Activated B cell treated with CpG ODN at 0.5 μM for 24 hours (primary cell): ENCODE measurements around the gene SNPH. TPM values are rescaled to one million over a fixed set of nuclear protein-coding genes. Genes with fewer than 3 reads are reported as not detected.

ENCODE experiments used
- ATAC-seq: fragments of 200-7000 bp; cut with Tn5 transposase; one replicate; pipeline ENCODE4 v1.10.0; 2021; ENCODE audit warnings: low read depth, mild to moderate bottlenecking, moderate library complexity
- CTCF ChIA-PET: fragments of 350-600 bp; sonication (Branson Sonifier 250); formaldehyde crosslinking; loops from one replicate; lab custom pipeline; 2021; ENCODE audit warnings: antibody characterized with exemption; lab: Charles Lee
- POLR2A ChIA-PET: fragments of 350-600 bp; sonication (Branson Sonifier 250); formaldehyde crosslinking; loops from one replicate; lab custom pipeline; 2021; ENCODE audit warnings: antibody characterized with exemption; lab: Charles Lee
- DNase-seq: peaks from one replicate; pipeline ENCODE4 v3.0.0; 2022
- H3K27ac Mint-ChIP-seq: one replicate; pipeline ENCODE4 v1.8.0; 2020; ENCODE audit warnings: mixed read lengths
- H3K27me3 Mint-ChIP-seq: one replicate; pipeline ENCODE4 v1.8.0; 2021; ENCODE audit warnings: mixed read lengths
- H3K36me3 Mint-ChIP-seq: one replicate; pipeline ENCODE4 v1.8.0; 2021; ENCODE audit warnings: low read depth, mixed read lengths
- H3K4me1 Mint-ChIP-seq: one replicate; pipeline ENCODE4 v1.8.0; 2021; ENCODE audit warnings: mixed read lengths
- H3K4me3 Mint-ChIP-seq: one replicate; pipeline ENCODE4 v1.8.0; 2020; ENCODE audit warnings: mild to moderate bottlenecking, mixed read lengths
- H3K9me3 Mint-ChIP-seq: one replicate; pipeline ENCODE4 v1.8.0; 2020; ENCODE audit warnings: mixed read lengths
- CTCF ChIP-seq: fragments of 200-600 bp; IDR thresholded peaks from one replicate; pipeline ENCODE4 v1.8.0; 2022; ENCODE audit warnings: antibody characterized with exemption, mild to moderate bottlenecking
- intact Hi-C: fragments of 100-400 bp; cut with micrococcal nuclease; formaldehyde crosslinking; loops from one replicate; pipeline ENCODE4 v1.15.1; 2024
- total RNA-seq: library from RNA; stranded (reverse); gene quantifications from 2 replicates; pipeline ENCODE4 v1.2.3, GENCODE V29; 2022

The SNPH gene
- total RNA-seq, 1 donor from 2014 or later = 0.86 TPM

- intact Hi-C loops = no loop called here
- Mint-ChIP-seq H3K27ac (no peak overlapping the region), H3K36me3 (no peaks in the 10 kb centered on the region), H3K4me3 (no peak overlapping the region), H3K27me3 (no peaks in the 10 kb centered on the region), H3K4me1 (no peaks in the 10 kb centered on the region), H3K9me3 (no peaks in the 10 kb centered on the region)
- no peak for ATAC-seq
- POLR2A ChIA-PET = interaction anchor here (0.8 kb wide), 1 partner anchor 324 kb away, joined by 3 read pairs; no protein-coding TSS in a partner anchor
- no peak for TF ChIP-seq CTCF
- no peak for DNase-seq
- CTCF ChIA-PET = interaction anchor here (1.1 kb wide), 1 partner anchor 13 kb away, joined by 3 read pairs; no protein-coding TSS in a partner anchor
Measured at GRCh38 chr20:1298888-1299511, 32.9 kb downstream of the SNPH start.

DNA sequence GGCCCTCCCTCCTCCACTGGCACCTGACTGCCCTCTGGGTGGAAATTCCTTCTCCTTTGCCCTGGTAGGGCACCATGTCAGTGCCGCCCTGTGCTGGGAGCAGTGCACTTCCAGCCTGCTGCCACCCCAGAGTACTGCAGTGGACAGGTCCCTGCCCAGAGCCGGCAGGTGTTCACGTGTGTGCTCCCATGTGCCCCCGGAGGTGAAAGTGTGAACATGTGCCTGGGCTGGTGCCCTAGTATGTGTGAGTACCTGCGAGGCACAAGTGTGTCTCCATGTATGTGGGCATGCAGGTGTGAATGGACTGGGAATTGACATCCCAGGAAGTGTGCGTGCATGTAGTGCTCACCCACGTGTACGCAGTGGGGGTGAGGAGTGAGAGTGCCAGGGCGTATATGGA is 33.4 kb downstream of the SNPH start:
- Mint-ChIP-seq H3K4me3 (no peak overlapping the region), H3K9me3 (no peaks in the 10 kb centered on the region)
- ATAC-seq = no peak

DNA sequence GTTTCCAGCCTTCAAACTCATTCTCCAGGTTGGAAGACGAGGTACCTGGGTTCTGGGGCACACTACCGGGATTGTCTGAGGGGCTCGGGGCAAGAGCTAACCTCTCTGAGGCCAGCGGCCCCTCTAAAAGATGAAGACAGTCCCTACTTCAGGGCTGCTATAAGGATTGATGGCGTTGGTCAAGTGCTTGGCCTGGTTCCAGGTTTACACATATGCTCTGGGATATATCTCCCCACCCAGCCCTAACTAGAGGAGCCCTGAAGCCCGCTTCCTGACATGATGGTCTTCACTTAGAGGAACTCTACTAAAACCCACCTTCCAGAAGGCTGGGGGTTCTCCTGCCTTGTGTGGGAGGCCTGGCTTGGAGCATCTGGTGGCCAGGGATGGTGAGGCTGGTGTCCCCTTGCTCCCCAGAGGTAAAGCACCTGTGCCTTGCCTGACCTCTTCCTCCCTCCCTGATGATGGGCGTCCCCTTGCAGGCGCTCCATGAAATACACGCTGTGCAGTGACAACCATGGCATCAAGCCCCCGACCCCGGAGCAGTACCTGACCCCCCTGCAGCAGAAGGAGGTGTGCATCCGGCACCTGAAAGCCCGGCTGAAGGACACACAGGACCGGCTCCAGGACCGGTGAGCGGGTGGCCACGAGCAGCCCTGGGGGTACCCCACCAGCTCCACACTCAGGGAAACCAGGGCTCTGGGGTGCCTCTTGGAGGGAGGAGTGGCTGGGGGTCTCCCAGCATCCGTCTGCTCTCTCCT is 34.2 kb downstream of the SNPH start:
- Mint-ChIP-seq H3K4me1 (no peaks in the 10 kb centered on the region), H3K4me3 (no peak overlapping the region), H3K9me3 (no peaks in the 10 kb centered on the region), H3K27ac (no peak overlapping the region), H3K36me3 (no peaks in the 10 kb centered on the region), H3K27me3 (no peaks in the 10 kb centered on the region)
- TF ChIP-seq CTCF = no peak
- intact Hi-C loops = no loop called here
- DNase-seq (no peak), ATAC-seq (no peak)
- ChIA-PET POLR2A (no interaction called here), CTCF (interaction anchor here (1.2 kb wide), 1 partner anchor 10 kb away, joined by 3 read pairs; no protein-coding TSS in a partner anchor)

More for the DNA sequence above, 33.4 kb downstream of the SNPH start:
- Mint-ChIP-seq H3K4me1 (no peaks in the 10 kb centered on the region), H3K27ac (no peak overlapping the region), H3K27me3 (no peaks in the 10 kb centered on the region), H3K36me3 (no peaks in the 10 kb centered on the region)
- POLR2A ChIA-PET = no interaction called here
- CTCF ChIA-PET = no interaction called here
- intact Hi-C loops = no loop called here
- DNase-seq = no peak
- TF ChIP-seq CTCF = no peak

- no peak for DNase-seq
- H3K4me3 Mint-ChIP-seq = no peak overlapping the region
- TF ChIP-seq CTCF = no peak
- H3K4me1 Mint-ChIP-seq = no peaks in the 10 kb centered on the region
- intact Hi-C loops = no loop called here
- no peak overlapping the region for H3K27ac Mint-ChIP-seq
- no peaks in the 10 kb centered on the region for H3K9me3 Mint-ChIP-seq
- CTCF ChIA-PET = interaction anchor here (1.2 kb wide), 1 partner anchor 11 kb away, joined by 3 read pairs; no protein-coding TSS in a partner anchor
- no peaks in the 10 kb centered on the region for H3K27me3 Mint-ChIP-seq
- no peak for ATAC-seq
- POLR2A ChIA-PET = no interaction called here
- no peaks in the 10 kb centered on the region for H3K36me3 Mint-ChIP-seq
Measured at GRCh38 chr20:1301031-1301529, 35.0 kb downstream of the SNPH start.
